ENCODE data around the gene PNPLA3. TPM values are rescaled to one million over a fixed set of nuclear protein-coding genes. Genes with fewer than 3 reads are reported as not detected.
A peak's percentile ranks its signal among the peaks of the same experiment; 100 is the strongest.

The PNPLA3 gene
- total and polyA plus RNA-seq, 2 donors, result 0.19 to 0.37 TPM

GRCh38 chr22:43990044-43990443 lies 66.4 kb downstream of the PNPLA3 start:
- Histone ChIP-seq H3K4me1 (ENCODE audit: insufficient read depth) (no peaks in the 10 kb centered on the region), H3K36me3 (ENCODE audit: insufficient read depth) (peaks cover 2% of the 10 kb centered on the region), H3K27ac (ENCODE audit: low read depth) (no peak overlapping the region), H3K4me3 (ENCODE audit: low read depth, low read length) (no peak overlapping the region)
- 90% methylated on average over 13 of the region's 13 CpGs for WGBS
- no peak for DNase-seq (ENCODE audit: extremely low spot score)

- WGBS, result 93% methylated on average over 11 of the region's 11 CpGs
- no peak for DNase-seq (ENCODE audit: extremely low spot score)
- H3K36me3 ChIP-seq (ENCODE audit: insufficient read depth), result peaks cover 2% of the 10 kb centered on the region
- no peak overlapping the region for H3K27ac ChIP-seq (ENCODE audit: low read depth)
- H3K4me3 ChIP-seq (ENCODE audit: low read depth, low read length), result no peak overlapping the region
- no peaks in the 10 kb centered on the region for H3K4me1 ChIP-seq (ENCODE audit: insufficient read depth)
These were observed 67.9 kb downstream of the PNPLA3 start for GRCh38 chr22:43991316-43992020.

GRCh38 chr22:43992331-43992821 lies 68.8 kb downstream of the PNPLA3 start:
- DNase-seq (ENCODE audit: extremely low spot score), result no peak
- WGBS, result 82% methylated on average over 16 of the region's 16 CpGs
- H3K27ac ChIP-seq (ENCODE audit: low read depth), result no peak overlapping the region

GRCh38 chr22:43993072-43993760 lies 69.6 kb downstream of the PNPLA3 start:
- DNase-seq (ENCODE audit: extremely low spot score), result peak; percentile 28
- 30% methylated on average over 20 of the region's 20 CpGs for WGBS
- no peaks in the 10 kb centered on the region for H3K4me1 ChIP-seq (ENCODE audit: insufficient read depth)
- H3K36me3 ChIP-seq (ENCODE audit: insufficient read depth), result peaks cover 2% of the 10 kb centered on the region
- no peak overlapping the region for H3K4me3 ChIP-seq (ENCODE audit: low read depth, low read length)
- H3K27ac ChIP-seq (ENCODE audit: low read depth), result no peak overlapping the region

More at GRCh38 chr22:43992331-43992821, 68.8 kb downstream of the PNPLA3 start:
- H3K4me3 ChIP-seq (ENCODE audit: low read depth, low read length), result no peak overlapping the region
- H3K36me3 ChIP-seq (ENCODE audit: insufficient read depth), result peaks cover 2% of the 10 kb centered on the region
- no peaks in the 10 kb centered on the region for H3K4me1 ChIP-seq (ENCODE audit: insufficient read depth)

- no peak overlapping the region for H3K4me3 ChIP-seq (ENCODE audit: low read depth, low read length)
- DNase-seq (ENCODE audit: extremely low spot score), result no peak
- peaks cover 2% of the 10 kb centered on the region for H3K36me3 ChIP-seq (ENCODE audit: insufficient read depth)
- 92% methylated on average over 11 of the region's 11 CpGs for WGBS
- no peaks in the 10 kb centered on the region for H3K4me1 ChIP-seq (ENCODE audit: insufficient read depth)
- no peak overlapping the region for H3K27ac ChIP-seq (ENCODE audit: low read depth)
These were observed 70.4 kb downstream of the PNPLA3 start for GRCh38 chr22:43994006-43994405.

- no peak overlapping the region for H3K4me3 ChIP-seq (ENCODE audit: low read depth, low read length)
- H3K4me1 ChIP-seq (ENCODE audit: insufficient read depth), result no peaks in the 10 kb centered on the region
- peaks cover 2% of the 10 kb centered on the region for H3K36me3 ChIP-seq (ENCODE audit: insufficient read depth)
- H3K27ac ChIP-seq (ENCODE audit: low read depth), result no peak overlapping the region
- 97% methylated on average over 9 of the region's 9 CpGs for WGBS
- no peak for DNase-seq (ENCODE audit: extremely low spot score)
These were observed 70.8 kb downstream of the PNPLA3 start for GRCh38 chr22:43994416-43994815.

- no peak for DNase-seq (ENCODE audit: extremely low spot score)
- 95% methylated on average over 15 of the region's 15 CpGs for WGBS
- no peak overlapping the region for H3K27ac ChIP-seq (ENCODE audit: low read depth)
- no peak overlapping the region for H3K4me3 ChIP-seq (ENCODE audit: low read depth, low read length)
- peaks cover 2% of the 10 kb centered on the region for H3K36me3 ChIP-seq (ENCODE audit: insufficient read depth)
- no peaks in the 10 kb centered on the region for H3K4me1 ChIP-seq (ENCODE audit: insufficient read depth)
These were observed 71.6 kb downstream of the PNPLA3 start for GRCh38 chr22:43995057-43995685.

- Histone ChIP-seq H3K4me1 (ENCODE audit: insufficient read depth) (no peaks in the 10 kb centered on the region), H3K27ac (ENCODE audit: low read depth) (no peak overlapping the region), H3K4me3 (ENCODE audit: low read depth, low read length) (no peak overlapping the region), H3K36me3 (ENCODE audit: insufficient read depth) (peaks cover 2% of the 10 kb centered on the region)
- 85% methylated on average over 10 of the region's 10 CpGs for WGBS
- DNase-seq (ENCODE audit: extremely low spot score), result no peak
These were observed 72.2 kb downstream of the PNPLA3 start for GRCh38 chr22:43995798-43996169.

GRCh38 chr22:43996170-43996980 lies 72.8 kb downstream of the PNPLA3 start:
- no peak for DNase-seq (ENCODE audit: extremely low spot score)
- no peak overlapping the region for H3K4me3 ChIP-seq (ENCODE audit: low read depth, low read length)
- peaks cover 2% of the 10 kb centered on the region for H3K36me3 ChIP-seq (ENCODE audit: insufficient read depth)
- 92% methylated on average over 45 of the region's 45 CpGs for WGBS
- no peak overlapping the region for H3K27ac ChIP-seq (ENCODE audit: low read depth)
- no peaks in the 10 kb centered on the region for H3K4me1 ChIP-seq (ENCODE audit: insufficient read depth)

- no peaks in the 10 kb centered on the region for H3K4me1 ChIP-seq (ENCODE audit: insufficient read depth)
- no peak overlapping the region for H3K27ac ChIP-seq (ENCODE audit: low read depth)
- DNase-seq (ENCODE audit: extremely low spot score), result no peak
- H3K4me3 ChIP-seq (ENCODE audit: low read depth, low read length), result no peak overlapping the region
- 87% methylated on average over 8 of the region's 8 CpGs for WGBS
- H3K36me3 ChIP-seq (ENCODE audit: insufficient read depth), result peaks cover 2% of the 10 kb centered on the region
These were observed 73.3 kb downstream of the PNPLA3 start for GRCh38 chr22:43996981-43997265.

Other genes with a start within 250 kb of the PNPLA3 start
- gene EFCAB6, start 111.5 kb upstream of the PNPLA3 start, total RNA-seq, result 3.2 TPM
- gene EFCAB6, start 111.5 kb upstream of the PNPLA3 start, polyA plus RNA-seq, result 0.71 TPM
- 1.5 TPM for gene SULT4A1, start 61.3 kb upstream of the PNPLA3 start, total RNA-seq
- 1.2 TPM for gene SULT4A1, start 61.3 kb upstream of the PNPLA3 start, polyA plus RNA-seq
- gene PNPLA5, start 31.8 kb upstream of the PNPLA3 start, total RNA-seq, result not detected
- not detected for gene PNPLA5, start 31.8 kb upstream of the PNPLA3 start, polyA plus RNA-seq
- 27.5 TPM for gene SAMM50, start 31.6 kb downstream of the PNPLA3 start, total RNA-seq
- 34.3 TPM for gene SAMM50, start 31.6 kb downstream of the PNPLA3 start, polyA plus RNA-seq
- 11.2 TPM for gene PARVB, start 100.5 kb downstream of the PNPLA3 start, total RNA-seq
- gene PARVB, start 100.5 kb downstream of the PNPLA3 start, polyA plus RNA-seq, result 38.0 TPM